Fibroblast of skin of left quadriceps (primary cell): ENCODE results near the gene TMEM132D.

Experiments
- DNase-seq, 2 experiments: peaks; one replicate each; pipeline ENCODE4 v3.0.0-alpha.2; 2013; ENCODE audit warnings: low read depth in 2 of 2

Gene TMEM132D

GRCh38 chr12:129727100-129727499 is 176.7 kb downstream of the TMEM132D start:
- no peak for DNase-seq

GRCh38 chr12:129723260-129723659 is 180.6 kb downstream of the TMEM132D start:
- DNase-seq = no peak

GRCh38 chr12:129720618-129721017 is 183.2 kb downstream of the TMEM132D start:
- DNase-seq = no peak

GRCh38 chr12:129719416-129719815 is 184.4 kb downstream of the TMEM132D start:
- DNase-seq = no peak

GRCh38 chr12:129717438-129717837 is 186.4 kb downstream of the TMEM132D start:
- no peak for DNase-seq

GRCh38 chr12:129716825-129717224 is 187.0 kb downstream of the TMEM132D start:
- no peak for DNase-seq

GRCh38 chr12:129706716-129707115 is 197.1 kb downstream of the TMEM132D start:
- no peak for DNase-seq

GRCh38 chr12:129704232-129704830 is 199.5 kb downstream of the TMEM132D start:
- no peak for DNase-seq

GRCh38 chr12:129701631-129702101 is 202.2 kb downstream of the TMEM132D start:
- peak; percentile 11 to 13 for DNase-seq

- DNase-seq = no peak
Measured at GRCh38 chr12:129700036-129700435, 203.8 kb downstream of the TMEM132D start.

- DNase-seq = peak; percentile 8 to 9
Measured at GRCh38 chr12:129696926-129697325, 206.9 kb downstream of the TMEM132D start.

- DNase-seq = no peak
Measured at GRCh38 chr12:129696405-129696804, 207.4 kb downstream of the TMEM132D start.

GRCh38 chr12:129693731-129694130 is 210.1 kb downstream of the TMEM132D start:
- DNase-seq = no peak

- DNase-seq = no peak
Measured at GRCh38 chr12:129687731-129688130, 216.1 kb downstream of the TMEM132D start.

- no peak for DNase-seq
Measured at GRCh38 chr12:129681830-129682229, 222.0 kb downstream of the TMEM132D start.

GRCh38 chr12:129681151-129681550 is 222.7 kb downstream of the TMEM132D start:
- no peak for DNase-seq

- no peak for DNase-seq
Measured at GRCh38 chr12:129676411-129676810, 227.4 kb downstream of the TMEM132D start.

- DNase-seq = no peak
Measured at GRCh38 chr12:129675947-129676346, 227.9 kb downstream of the TMEM132D start.

- no peak for DNase-seq
Measured at GRCh38 chr12:129675496-129675895, 228.3 kb downstream of the TMEM132D start.

- no peak for DNase-seq
Measured at GRCh38 chr12:129673806-129674205, 230.0 kb downstream of the TMEM132D start.

GRCh38 chr12:129672110-129672509 is 231.7 kb downstream of the TMEM132D start:
- no peak for DNase-seq

GRCh38 chr12:129670256-129670920 is 233.4 kb downstream of the TMEM132D start:
- DNase-seq = no peak

- no peak for DNase-seq
Measured at GRCh38 chr12:129665414-129665813, 238.4 kb downstream of the TMEM132D start.
